Neural crest cell (in vitro differentiated cells): ENCODE data around the gene FLT3. TPM values are rescaled to one million over a fixed set of nuclear protein-coding genes. Genes with fewer than 3 reads are reported as not detected.

Source experiments
- DNase-seq: peaks from one replicate; pipeline ENCODE4 v3.0.0; 2021; ENCODE audit warnings: low read depth, mixed read lengths, low spot score
- H3K27ac Mint-ChIP-seq: one replicate; pipeline ENCODE4 v1.8.0; 2021; ENCODE audit warnings: mild to moderate bottlenecking, mixed read lengths; ENCODE audit not compliant: unreplicated experiment
- H3K27me3 Mint-ChIP-seq: 2 replicates; pipeline ENCODE4 v1.8.0; 2021; ENCODE audit warnings: low read depth, mild to moderate bottlenecking, mixed read lengths
- H3K36me3 Mint-ChIP-seq: 2 replicates; pipeline ENCODE4 v1.8.0; 2021; ENCODE audit warnings: low read depth, mild to moderate bottlenecking, mixed read lengths
- H3K4me1 Mint-ChIP-seq: 2 replicates; pipeline ENCODE4 v1.8.0; 2021; ENCODE audit warnings: mixed read lengths
- H3K4me3 Mint-ChIP-seq: one replicate; pipeline ENCODE4 v1.8.0; 2021; ENCODE audit warnings: mild to moderate bottlenecking, mixed read lengths
- H3K9me3 Mint-ChIP-seq: 2 replicates; pipeline ENCODE4 v1.8.0; 2021; ENCODE audit warnings: mixed read lengths
- CTCF ChIP-seq: fragments of 200-600 bp; sonication (generic); conservative IDR thresholded peaks from 2 replicates; pipeline ENCODE4 v1.5.0; 2021; ENCODE audit warnings: antibody characterized with exemption, mild to moderate bottlenecking
- total RNA-seq: library from RNA; stranded (reverse); gene quantifications from 2 replicates; pipeline ENCODE4 v1.2.1, GENCODE V29; 2021

Gene FLT3
- total RNA-seq, 1 donor from 2014 or later = not detected

GRCh38 chr13:28031896-28032288, 68.5 kb downstream of the FLT3 start:
- no peak overlapping the region for H3K4me3 Mint-ChIP-seq
- H3K9me3 Mint-ChIP-seq = peaks cover 2% of the 10 kb centered on the region
- no peaks in the 10 kb centered on the region for H3K4me1 Mint-ChIP-seq
- H3K36me3 Mint-ChIP-seq = no peaks in the 10 kb centered on the region
- TF ChIP-seq CTCF = no peak
- peaks cover 20% of the 10 kb centered on the region for H3K27me3 Mint-ChIP-seq
- DNase-seq = no peak
- no peak overlapping the region for H3K27ac Mint-ChIP-seq

DNA sequence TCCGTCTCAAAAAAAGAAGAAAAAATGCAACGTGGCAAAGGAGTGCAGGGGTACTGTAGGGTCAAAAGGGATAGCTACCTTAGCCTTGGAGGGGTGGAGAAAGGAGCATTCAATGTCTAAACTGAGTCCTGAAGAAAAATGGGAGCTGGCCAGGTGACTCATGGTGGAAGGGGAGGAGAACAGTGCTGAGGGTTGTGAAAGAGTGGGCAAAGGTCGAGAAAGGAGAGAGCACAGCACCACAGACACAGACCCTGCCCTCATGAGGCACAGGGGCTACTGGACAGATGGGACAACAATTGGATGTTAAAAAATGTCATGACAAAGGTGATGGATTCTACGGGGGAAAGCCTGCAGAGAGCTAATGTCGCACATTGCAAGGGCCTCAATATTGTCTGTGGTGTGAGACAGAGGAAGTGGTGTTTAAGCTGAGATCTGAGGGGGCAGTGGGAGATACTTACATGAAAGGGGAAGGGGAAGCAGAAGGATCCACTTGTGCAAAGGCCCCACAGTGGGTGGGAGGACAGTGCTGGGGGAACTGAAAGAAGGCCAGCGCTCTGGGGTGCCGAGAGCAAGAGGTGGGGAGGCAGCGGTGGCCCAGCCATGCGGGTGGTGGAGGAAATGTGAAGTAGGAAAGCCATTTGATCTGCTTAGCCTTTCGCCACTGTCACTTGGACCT, 69.0 kb downstream of the FLT3 start:
- no peak for TF ChIP-seq CTCF
- peaks cover 2% of the 10 kb centered on the region for H3K9me3 Mint-ChIP-seq
- no peak overlapping the region for H3K4me3 Mint-ChIP-seq
- H3K36me3 Mint-ChIP-seq = no peaks in the 10 kb centered on the region
- H3K27me3 Mint-ChIP-seq = peaks cover 18% of the 10 kb centered on the region
- H3K27ac Mint-ChIP-seq = peak overlapping the region; percentile 16
- no peak for DNase-seq
- H3K4me1 Mint-ChIP-seq = no peaks in the 10 kb centered on the region

DNA sequence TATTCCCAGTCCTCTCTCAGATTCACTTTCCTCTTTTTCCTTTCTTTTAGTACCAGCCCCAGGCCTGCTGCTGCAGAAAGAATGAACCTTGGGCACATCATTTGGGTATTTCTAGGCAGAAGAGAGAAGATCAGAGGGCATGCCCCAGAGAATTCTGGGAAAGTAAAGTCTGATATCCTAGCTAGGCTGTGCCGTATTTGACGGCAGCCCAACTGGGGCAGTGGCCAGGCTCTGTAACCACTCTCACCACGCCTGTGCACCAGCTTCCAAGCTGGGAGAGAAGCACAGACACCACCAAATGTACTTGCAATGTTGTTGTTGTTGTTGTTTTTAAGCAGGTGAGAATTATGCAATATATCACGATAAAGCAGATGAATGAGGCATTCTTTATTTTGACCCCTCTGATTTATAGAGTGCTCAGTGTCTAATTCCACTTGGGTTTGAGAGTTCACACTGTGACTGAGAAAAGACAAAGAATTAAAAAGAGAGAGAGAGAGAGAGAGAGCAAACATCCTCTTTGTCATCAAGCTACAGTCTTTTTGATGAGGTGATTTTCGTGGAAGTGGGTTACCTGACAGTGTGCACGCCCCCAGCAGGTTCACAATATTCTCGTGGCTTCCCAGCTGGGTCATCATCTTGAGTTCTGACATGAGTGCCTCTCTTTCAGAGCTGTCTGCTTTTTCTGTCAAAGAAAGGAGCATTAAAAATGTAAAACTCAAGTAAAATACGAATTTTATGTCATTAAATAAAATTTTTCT, 72.6 kb downstream of the FLT3 start:
- Mint-ChIP-seq H3K27ac (no peak overlapping the region), H3K27me3 (peaks cover 5% of the 10 kb centered on the region), H3K36me3 (no peaks in the 10 kb centered on the region), H3K4me3 (no peak overlapping the region), H3K9me3 (no peaks in the 10 kb centered on the region), H3K4me1 (peaks cover 7% of the 10 kb centered on the region)
- DNase-seq = no peak
- TF ChIP-seq CTCF = no peak

- no peak for DNase-seq
- Mint-ChIP-seq H3K27ac (no peak overlapping the region), H3K4me1 (peaks cover 13% of the 10 kb centered on the region), H3K4me3 (no peak overlapping the region), H3K36me3 (no peaks in the 10 kb centered on the region), H3K27me3 (peaks cover 9% of the 10 kb centered on the region), H3K9me3 (no peaks in the 10 kb centered on the region)
- TF ChIP-seq CTCF = no peak
Observed at GRCh38 chr13:28027071-28027470, 73.3 kb downstream of the FLT3 start.

GRCh38 chr13:28026508-28026907, 73.9 kb downstream of the FLT3 start:
- H3K36me3 Mint-ChIP-seq = no peaks in the 10 kb centered on the region
- DNase-seq = no peak
- TF ChIP-seq CTCF = no peak
- H3K27ac Mint-ChIP-seq = no peak overlapping the region
- no peak overlapping the region for H3K4me3 Mint-ChIP-seq
- H3K9me3 Mint-ChIP-seq = no peaks in the 10 kb centered on the region
- peaks cover 13% of the 10 kb centered on the region for H3K4me1 Mint-ChIP-seq
- peaks cover 9% of the 10 kb centered on the region for H3K27me3 Mint-ChIP-seq
